Measurements from ENCODE around the gene CPNE7. TPM values are rescaled to one million over a fixed set of nuclear protein-coding genes. Genes with fewer than 3 reads are reported as not detected.

CPNE7 gene
- polyA plus RNA-seq, 3 donors, result not detected

GRCh38 chr16:89599902-89600301 lies 24.3 kb downstream of the CPNE7 start:
- no peak for DNase-seq
- Histone ChIP-seq H3K4me3 (replicated peaks in 1 of 3; ENCODE audit: low read depth in 2 of 3, low read length in 3 of 3) (no peak overlapping the region), H3K9me3 (replicated peaks in 1 of 2; ENCODE audit: control insufficient read depth in 1 of 2, insufficient read depth in 1 of 2, low read length in 2 of 2) (no peaks in the 10 kb centered on the region), H3K4me1 (ENCODE audit: control insufficient read depth in 1 of 2, insufficient read depth in 2 of 2, low read length in 2 of 2) (peaks cover 0 to 8% of the 10 kb centered on the region in 2 donors), H3K36me3 (replicated peaks in 1 of 2; ENCODE audit: control insufficient read depth in 1 of 2, insufficient read depth in 2 of 2, low read length in 2 of 2) (no peaks in the 10 kb centered on the region), H3K27ac (ENCODE audit: low read depth in 1 of 2, low read length in 2 of 2) (no peak overlapping the region), H3K9ac (ENCODE audit: insufficient read depth, low read length, poor library complexity, severe bottlenecking) (no peak overlapping the region), H4K20me1 (ENCODE audit: insufficient read depth, low read length) (no peaks in the 10 kb centered on the region), H3K27me3 (ENCODE audit: control insufficient read depth in 2 of 2, insufficient read depth in 2 of 2, low read length in 2 of 2) (no peaks in the 10 kb centered on the region), H3K4me2 (replicated peaks; ENCODE audit: extremely low read depth, low read length, poor library complexity, severe bottlenecking) (no peak overlapping the region), H3K79me2 (ENCODE audit: insufficient read depth, low read length) (no peaks in the 10 kb centered on the region), H2AFZ (ENCODE audit: insufficient read depth, low read depth, low read length, poor library complexity, severe bottlenecking) (no peak overlapping the region)
- no peaks in the 10 kb centered on the region for H3K36me3 Mint-ChIP-seq
- TF ChIP-seq, protein P1, sequence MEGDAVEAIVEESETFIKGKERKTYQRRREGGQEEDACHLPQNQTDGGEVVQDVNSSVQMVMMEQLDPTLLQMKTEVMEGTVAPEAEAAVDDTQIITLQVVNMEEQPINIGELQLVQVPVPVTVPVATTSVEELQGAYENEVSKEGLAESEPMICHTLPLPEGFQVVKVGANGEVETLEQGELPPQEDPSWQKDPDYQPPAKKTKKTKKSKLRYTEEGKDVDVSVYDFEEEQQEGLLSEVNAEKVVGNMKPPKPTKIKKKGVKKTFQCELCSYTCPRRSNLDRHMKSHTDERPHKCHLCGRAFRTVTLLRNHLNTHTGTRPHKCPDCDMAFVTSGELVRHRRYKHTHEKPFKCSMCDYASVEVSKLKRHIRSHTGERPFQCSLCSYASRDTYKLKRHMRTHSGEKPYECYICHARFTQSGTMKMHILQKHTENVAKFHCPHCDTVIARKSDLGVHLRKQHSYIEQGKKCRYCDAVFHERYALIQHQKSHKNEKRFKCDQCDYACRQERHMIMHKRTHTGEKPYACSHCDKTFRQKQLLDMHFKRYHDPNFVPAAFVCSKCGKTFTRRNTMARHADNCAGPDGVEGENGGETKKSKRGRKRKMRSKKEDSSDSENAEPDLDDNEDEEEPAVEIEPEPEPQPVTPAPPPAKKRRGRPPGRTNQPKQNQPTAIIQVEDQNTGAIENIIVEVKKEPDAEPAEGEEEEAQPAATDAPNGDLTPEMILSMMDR (IDR thresholded peaks at IDR 0.05), result no peak
- intact Hi-C loops (cut with micrococcal nuclease), result no loop called here
- H3K27ac Mint-ChIP-seq, result no peak overlapping the region
- no peak overlapping the region for H3K4me3 Mint-ChIP-seq
- 88% methylated on average over 9 of the region's 10 CpGs for WGBS (ENCODE audit: insufficient coverage)
- peaks cover 2 to 23% (median 4%) of the 10 kb centered on the region in 3 donors for H3K27me3 Mint-ChIP-seq (ENCODE audit: low read depth in 3 of 3)
- peaks cover 7% of the 10 kb centered on the region for H3K4me1 Mint-ChIP-seq
- H3K9me3 Mint-ChIP-seq, result peaks cover 0 to 5% (median 0%) of the 10 kb centered on the region in 7 donors

GRCh38 chr16:89600427-89600826 lies 24.9 kb downstream of the CPNE7 start:
- no peak for DNase-seq
- Histone ChIP-seq H3K4me3 (replicated peaks in 1 of 3; ENCODE audit: low read depth in 2 of 3, low read length in 3 of 3) (no peak overlapping the region), H3K4me2 (replicated peaks; ENCODE audit: extremely low read depth, low read length, poor library complexity, severe bottlenecking) (no peak overlapping the region), H3K9me3 (replicated peaks in 1 of 2; ENCODE audit: control insufficient read depth in 1 of 2, insufficient read depth in 1 of 2, low read length in 2 of 2) (no peaks in the 10 kb centered on the region), H3K4me1 (ENCODE audit: control insufficient read depth in 1 of 2, insufficient read depth in 2 of 2, low read length in 2 of 2) (peaks cover 0 to 8% of the 10 kb centered on the region in 2 donors), H3K36me3 (replicated peaks in 1 of 2; ENCODE audit: control insufficient read depth in 1 of 2, insufficient read depth in 2 of 2, low read length in 2 of 2) (no peaks in the 10 kb centered on the region), H4K20me1 (ENCODE audit: insufficient read depth, low read length) (no peaks in the 10 kb centered on the region), H2AFZ (ENCODE audit: insufficient read depth, low read depth, low read length, poor library complexity, severe bottlenecking) (no peak overlapping the region), H3K27ac (ENCODE audit: low read depth in 1 of 2, low read length in 2 of 2) (no peak overlapping the region), H3K9ac (ENCODE audit: insufficient read depth, low read length, poor library complexity, severe bottlenecking) (no peak overlapping the region), H3K79me2 (ENCODE audit: insufficient read depth, low read length) (no peaks in the 10 kb centered on the region), H3K27me3 (ENCODE audit: control insufficient read depth in 2 of 2, insufficient read depth in 2 of 2, low read length in 2 of 2) (no peaks in the 10 kb centered on the region)
- intact Hi-C loops (cut with micrococcal nuclease), result no loop called here
- WGBS (ENCODE audit: insufficient coverage), result 91% methylated on average over 12 of the region's 12 CpGs
- Mint-ChIP-seq H3K27ac (no peak overlapping the region), H3K9me3 (peaks cover 0 to 5% (median 0%) of the 10 kb centered on the region in 7 donors), H3K4me1 (peaks cover 7% of the 10 kb centered on the region), H3K27me3 (ENCODE audit: low read depth in 3 of 3) (peaks cover 2 to 23% (median 4%) of the 10 kb centered on the region in 3 donors), H3K36me3 (no peaks in the 10 kb centered on the region), H3K4me3 (no peak overlapping the region)
- TF ChIP-seq, protein P1 (IDR thresholded peaks at IDR 0.05), result no peak
